Pancreas (tissue), 10 donors: Measurements from ENCODE around the gene RETREG1. TPM values are rescaled to one million over a fixed set of nuclear protein-coding genes. Genes with fewer than 3 reads are reported as not detected.
A peak's percentile ranks its signal among the peaks of the same experiment; 100 is the strongest.

Experiments used
- ATAC-seq, 4 donors: fragments of 200-7000 bp; cut with Tn5 transposase; one replicate each; pipeline versions ENCODE4 v1.8.0 to v1.9.1; 2020; ENCODE audit warnings: mild to moderate bottlenecking in 4 of 4, moderate library complexity in 4 of 4
- DNase-seq, 6 donors: peaks; one replicate each; pipeline ENCODE4 v3.0.0-alpha.2; 2020
- FAIRE-seq: peaks from 2 replicates; lab custom pipeline; 2012; peaks lifted over from hg19 to GRCh38; lab: Jason Lieb, UNC
- H3K27ac ChIP-seq, 4 donors: fragments of 200-600 bp; sonication (generic); 1 replicate in 3 of 4; 2 replicates in 1 of 4; pipeline versions ENCODE4 v1.5.0 to v1.8.0; 2020
- H3K27me3 ChIP-seq, 4 donors: fragments of 200-600 bp; one replicate each; pipeline ENCODE4 v1.8.0; 2021
- H3K36me3 ChIP-seq, 3 donors: fragments of 200-600 bp; sonication (generic) in 1 of 3; one replicate each; pipeline versions ENCODE4 v1.5.0 to v1.8.0; 2020 to 2021
- H3K4me1 ChIP-seq, 3 donors: fragments of 200-600 bp; one replicate each; pipeline ENCODE4 v1.8.0; 2021
- H3K4me3 ChIP-seq, 4 donors: fragments of 200-600 bp; sonication (generic) in 2 of 4; one replicate each; pipeline versions ENCODE4 v1.5.0 to v1.8.0; 2020 to 2021
- H3K9me3 ChIP-seq, 4 donors: fragments of 200-600 bp; one replicate each; pipeline ENCODE4 v1.8.0; 2021
- CTCF ChIP-seq, 4 donors: fragments of 200-600 bp; sonication (generic) in 3 of 4; IDR thresholded peaks; one replicate each; pipeline versions ENCODE4 v1.5.0 to v1.8.0; 2021; ENCODE audit warnings: antibody characterized with exemption in 4 of 4
- WGBS, 2 donors: extraction: QIAGEN DNeasy Blood & Tissue Kit; methylation state at CpG; one replicate each; pipeline ENCODE4 v1.1.7; 2013; 5-methylcytosine and 5-hydroxymethylcytosine counted together
- intact Hi-C, 3 donors: fragments of 100-400 bp; cut with DNase I; formaldehyde crosslinking; loops; one replicate each; pipeline versions ENCODE4 v1.11.1 to v1.14.2; 2022
- polyA plus RNA-seq, 2 donors: library from polyadenylated mRNA; stranded (reverse); fragments of 200-250 nt; gene quantifications; one replicate each; pipeline ENCODE4 v1.2.3, GENCODE V29; 2013
- total RNA-seq, 6 donors: library from RNA; stranded (reverse); fragmentation: NEBNext Ultra II Directional in 4 of 6; extraction: Animal tissue kit (Norgen Biotek cat#: 25700) in 4 of 6; gene quantifications; one replicate each; pipeline versions ENCODE4 v1.2.1 to v1.2.4, GENCODE V29; 2021 to 2023
- donor health status: healthy with polysubstance abuse.
- donor health status: DM: no; HTN: no; CAD: no; lungs with moderate emphysema.
- donor health status: DM: no; HTN: no; CAD: no.
- donor health status: control.
- donor health status: control.
- donor health status: Bipolar disorder and iron deficiency.
- donor health status: DM: yes; HTN: yes; CAD: no.
- donor health status: DM: no; HTN: no; CAD: no.
- donor health status: DM: no; HTN: no; CAD: no.
- donor health status: DM: yes; HTN: yes; CAD: no.

Gene RETREG1
- total and polyA plus RNA-seq, 8 donors, result 5.3 to 22.6 (median 15.5) TPM

GRCh38 chr5:16515532-16515931 lies 101.3 kb downstream of the RETREG1 start:
- FAIRE-seq (no peak), ATAC-seq (no peak), DNase-seq (no peak)
- Histone ChIP-seq H3K4me1 (peaks cover 0 to 9% (median 3%) of the 10 kb centered on the region in 3 donors), H3K36me3 (no peaks in the 10 kb centered on the region), H3K9me3 (no peaks in the 10 kb centered on the region), H3K4me3 (no peak overlapping the region), H3K27ac (no peak overlapping the region), H3K27me3 (no peaks in the 10 kb centered on the region)
- intact Hi-C loops, result no loop called here
- TF ChIP-seq CTCF (IDR thresholded peaks at IDR 0.05), result no peak
- WGBS, 2 donors, result 51 to 92% methylated on average over 4 of the region's 4 CpGs

GRCh38 chr5:16510098-16510497 lies 106.7 kb downstream of the RETREG1 start:
- Histone ChIP-seq H3K27ac (peak overlapping the region in 1 of 4 donors; percentile 92), H3K27me3 (no peaks in the 10 kb centered on the region), H3K4me1 (peaks cover 0 to 5% (median 3%) of the 10 kb centered on the region in 3 donors), H3K4me3 (no peak overlapping the region), H3K9me3 (no peaks in the 10 kb centered on the region), H3K36me3 (no peaks in the 10 kb centered on the region)
- no peak for FAIRE-seq
- WGBS, 2 donors, result 93 to 96% methylated on average over 3 of the region's 3 CpGs
- no peak for DNase-seq
- ATAC-seq, result no peak
- intact Hi-C loops, result no loop called here
- TF ChIP-seq CTCF (IDR thresholded peaks at IDR 0.05), result no peak

GRCh38 chr5:16508730-16509531 lies 107.9 kb downstream of the RETREG1 start:
- 16 to 21% methylated on average over 15 of the region's 15 CpGs for WGBS, 2 donors
- H3K9me3 ChIP-seq, result no peaks in the 10 kb centered on the region
- FAIRE-seq (no peak), DNase-seq (peak; percentile 71 to 91 (median 88)), ATAC-seq (peak; percentile 80 to 94 (median 90))
- peak overlapping the region; percentile 67 to 95 (median 86) for H3K27ac ChIP-seq
- intact Hi-C loops, result no loop called here
- TF ChIP-seq CTCF (IDR thresholded peaks at IDR 0.05), result no peak
- H3K4me3 ChIP-seq, result peak overlapping the region in 2 of 4 donors; percentile 29 to 34
- H3K36me3 ChIP-seq, result no peaks in the 10 kb centered on the region
- H3K4me1 ChIP-seq, result peaks cover under 1 to 5% (median 3%) of the 10 kb centered on the region in 3 donors
- H3K27me3 ChIP-seq, result no peaks in the 10 kb centered on the region

GRCh38 chr5:16507716-16508115 lies 109.1 kb downstream of the RETREG1 start:
- peak overlapping the region; percentile 67 to 95 (median 86) for H3K27ac ChIP-seq
- H3K36me3 ChIP-seq, result no peaks in the 10 kb centered on the region
- intact Hi-C loops, result no loop called here
- no peak for DNase-seq
- no peak for FAIRE-seq
- no peak for TF ChIP-seq CTCF (IDR thresholded peaks at IDR 0.05)
- peak overlapping the region in 2 of 4 donors; percentile 29 to 34 for H3K4me3 ChIP-seq
- peaks cover 6 to 16% (median 8%) of the 10 kb centered on the region in 3 donors for H3K4me1 ChIP-seq
- H3K9me3 ChIP-seq, result no peaks in the 10 kb centered on the region
- H3K27me3 ChIP-seq, result no peaks in the 10 kb centered on the region
- ATAC-seq, result no peak

- Histone ChIP-seq H3K4me1 (peaks cover 8 to 22% (median 11%) of the 10 kb centered on the region in 3 donors), H3K36me3 (no peaks in the 10 kb centered on the region), H3K27me3 (no peaks in the 10 kb centered on the region), H3K27ac (peak overlapping the region; percentile 57 to 95 (median 84)), H3K9me3 (no peaks in the 10 kb centered on the region), H3K4me3 (peak overlapping the region in 2 of 4 donors; percentile 19 to 34)
- WGBS, 2 donors, result 40 to 47% methylated on average over 6 of the region's 6 CpGs
- FAIRE-seq, result no peak
- no peak for ATAC-seq
- intact Hi-C loops, result no loop called here
- no peak for TF ChIP-seq CTCF (IDR thresholded peaks at IDR 0.05)
- no peak for DNase-seq
Observed at GRCh38 chr5:16505904-16506303, 110.9 kb downstream of the RETREG1 start.
